Osteocyte (in vitro differentiated cells): ENCODE measurements around the gene HTR3B. TPM values are rescaled to one million over a fixed set of nuclear protein-coding genes. Genes with fewer than 3 reads are reported as not detected.
"Not testable (repeated sequence)": the region's sequence is repeated elsewhere in the genome, so short reads cannot be mapped to it uniquely, and the experiment has no call there.

Experiments used
- DNase-seq: peaks from one replicate; pipeline ENCODE4 v3.0.0; 2021; ENCODE audit warnings: mixed read lengths; ENCODE audit not compliant: unreplicated experiment; ENCODE audit errors: extremely low spot score
- H3K27ac Mint-ChIP-seq: one replicate; pipeline ENCODE4 v1.8.0; 2021; ENCODE audit warnings: mild to moderate bottlenecking, mixed read lengths; ENCODE audit not compliant: unreplicated experiment
- H3K27me3 Mint-ChIP-seq: one replicate; pipeline ENCODE4 v1.8.0; 2021; ENCODE audit warnings: mixed read lengths; ENCODE audit not compliant: unreplicated experiment
- H3K36me3 Mint-ChIP-seq: one replicate; pipeline ENCODE4 v1.8.0; 2021; ENCODE audit warnings: mixed read lengths; ENCODE audit not compliant: unreplicated experiment
- H3K4me1 Mint-ChIP-seq: one replicate; pipeline ENCODE4 v1.8.0; 2021; ENCODE audit warnings: mixed read lengths; ENCODE audit not compliant: unreplicated experiment
- H3K4me3 Mint-ChIP-seq: one replicate; pipeline ENCODE4 v1.8.0; 2021; ENCODE audit warnings: mild to moderate bottlenecking, moderate library complexity, mixed read lengths; ENCODE audit not compliant: unreplicated experiment
- H3K9me3 Mint-ChIP-seq: one replicate; pipeline ENCODE4 v1.8.0; 2021; ENCODE audit warnings: mixed read lengths; ENCODE audit not compliant: unreplicated experiment
- total RNA-seq: library from RNA; stranded (reverse); gene quantifications from 2 replicates; pipeline ENCODE4 v1.2.1, GENCODE V29; 2021
- TF ChIP-seq, protein P1 (sequence below): fragments of 200-600 bp; sonication (generic); IDR thresholded peaks from 2 replicates; pipeline ENCODE4 v1.5.0; 2021; ENCODE audit warnings: antibody characterized with exemption, mild to moderate bottlenecking, moderate library complexity

HTR3B gene
- total RNA-seq, 1 donor from 2014 or later = not detected

DNA sequence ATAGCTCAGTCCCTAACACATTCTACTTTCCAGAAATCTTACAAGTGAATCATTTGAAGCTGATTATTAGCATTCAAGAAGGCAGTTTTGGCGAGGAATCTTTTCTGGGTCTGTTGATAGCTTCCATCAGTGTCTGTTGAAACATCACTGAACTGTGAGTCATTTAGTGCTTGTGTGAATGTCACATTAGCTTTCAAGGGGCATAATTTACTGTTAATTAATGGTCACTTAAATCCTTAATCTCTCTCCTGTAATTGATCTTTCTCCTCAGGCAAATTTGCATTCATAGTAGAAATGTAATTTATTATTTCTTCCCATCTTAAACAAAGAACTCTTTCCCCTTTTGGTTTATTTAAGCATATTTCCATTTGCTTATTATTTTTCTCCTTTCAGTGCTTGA is 2.6 kb downstream of the HTR3B start:
- Mint-ChIP-seq H3K27me3 (peaks cover 69% of the 10 kb centered on the region), H3K4me1 (no peaks in the 10 kb centered on the region), H3K27ac (no peak overlapping the region), H3K4me3 (no peak overlapping the region), H3K36me3 (no peaks in the 10 kb centered on the region), H3K9me3 (no peaks in the 10 kb centered on the region)
- no peak for DNase-seq
- TF ChIP-seq, protein P1, sequence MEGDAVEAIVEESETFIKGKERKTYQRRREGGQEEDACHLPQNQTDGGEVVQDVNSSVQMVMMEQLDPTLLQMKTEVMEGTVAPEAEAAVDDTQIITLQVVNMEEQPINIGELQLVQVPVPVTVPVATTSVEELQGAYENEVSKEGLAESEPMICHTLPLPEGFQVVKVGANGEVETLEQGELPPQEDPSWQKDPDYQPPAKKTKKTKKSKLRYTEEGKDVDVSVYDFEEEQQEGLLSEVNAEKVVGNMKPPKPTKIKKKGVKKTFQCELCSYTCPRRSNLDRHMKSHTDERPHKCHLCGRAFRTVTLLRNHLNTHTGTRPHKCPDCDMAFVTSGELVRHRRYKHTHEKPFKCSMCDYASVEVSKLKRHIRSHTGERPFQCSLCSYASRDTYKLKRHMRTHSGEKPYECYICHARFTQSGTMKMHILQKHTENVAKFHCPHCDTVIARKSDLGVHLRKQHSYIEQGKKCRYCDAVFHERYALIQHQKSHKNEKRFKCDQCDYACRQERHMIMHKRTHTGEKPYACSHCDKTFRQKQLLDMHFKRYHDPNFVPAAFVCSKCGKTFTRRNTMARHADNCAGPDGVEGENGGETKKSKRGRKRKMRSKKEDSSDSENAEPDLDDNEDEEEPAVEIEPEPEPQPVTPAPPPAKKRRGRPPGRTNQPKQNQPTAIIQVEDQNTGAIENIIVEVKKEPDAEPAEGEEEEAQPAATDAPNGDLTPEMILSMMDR = no peak

DNA sequence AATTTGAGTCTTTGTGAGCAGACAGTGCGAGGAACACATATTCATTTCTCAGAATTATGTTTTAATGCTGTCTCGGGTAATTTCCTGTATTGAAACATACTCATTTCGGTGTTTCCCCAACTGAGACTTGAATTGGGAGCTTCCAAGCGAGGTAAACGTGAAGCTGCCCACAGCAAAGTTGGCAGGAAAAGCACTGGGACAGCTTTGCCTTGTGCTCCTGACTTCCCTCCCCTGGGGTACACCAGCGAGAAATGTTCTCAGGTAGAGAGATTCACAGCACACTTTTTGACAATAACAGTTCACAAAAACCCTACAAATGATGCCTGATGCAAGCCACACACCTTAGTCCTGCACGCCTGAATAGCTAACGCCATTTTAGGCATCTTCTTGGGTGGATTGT is 3.1 kb downstream of the HTR3B start:
- Mint-ChIP-seq H3K27me3 (peaks cover 65% of the 10 kb centered on the region), H3K4me1 (no peaks in the 10 kb centered on the region), H3K9me3 (no peaks in the 10 kb centered on the region), H3K27ac (no peak overlapping the region), H3K36me3 (no peaks in the 10 kb centered on the region), H3K4me3 (no peak overlapping the region)
- TF ChIP-seq, protein P1 = no peak
- peak; percentile 23 for DNase-seq

DNA sequence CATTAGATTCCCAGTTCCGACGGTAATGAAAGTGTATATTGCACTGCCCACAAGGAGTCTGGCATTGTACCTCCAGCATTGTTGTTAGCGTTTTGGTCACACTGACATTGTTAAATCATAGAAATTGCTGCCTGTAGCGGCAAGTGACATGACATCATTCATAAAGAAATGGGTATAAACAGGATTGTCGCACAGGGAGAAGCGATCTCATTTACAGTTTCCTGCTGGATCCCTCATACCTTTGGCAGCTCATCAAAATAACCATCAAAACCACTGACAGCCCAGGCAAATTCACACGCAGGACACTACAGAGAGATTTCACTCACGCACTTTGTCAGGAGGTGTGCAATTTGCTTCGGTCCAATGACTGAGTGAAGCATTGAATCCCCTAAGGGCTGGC is 3.5 kb downstream of the HTR3B start:
- H3K27me3 Mint-ChIP-seq = peaks cover 60% of the 10 kb centered on the region
- DNase-seq = peak; percentile 34
- no peaks in the 10 kb centered on the region for H3K4me1 Mint-ChIP-seq
- TF ChIP-seq, protein P1 = no peak
- no peak overlapping the region for H3K4me3 Mint-ChIP-seq
- H3K36me3 Mint-ChIP-seq = no peaks in the 10 kb centered on the region
- H3K9me3 Mint-ChIP-seq = no peaks in the 10 kb centered on the region
- no peak overlapping the region for H3K27ac Mint-ChIP-seq

DNA sequence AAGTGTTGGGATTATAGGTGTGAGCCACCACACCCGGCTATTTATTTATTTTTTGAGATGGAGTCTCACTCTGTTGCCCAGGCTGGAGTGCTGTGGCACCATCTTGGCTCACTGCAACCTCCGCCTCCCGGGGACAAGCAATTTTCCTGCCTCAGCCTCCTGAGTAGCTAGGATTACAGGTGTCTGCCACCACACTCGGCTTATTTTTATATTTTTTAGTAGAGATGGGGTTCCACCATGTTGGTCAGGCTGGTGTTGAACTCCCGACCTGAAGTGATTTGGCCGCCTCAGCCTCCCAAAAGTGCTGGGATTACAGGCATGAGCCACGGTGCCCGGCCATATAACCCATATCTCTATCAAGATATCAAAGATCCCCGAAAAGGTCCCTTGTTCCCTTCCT is 6.9 kb downstream of the HTR3B start:
- H3K9me3 Mint-ChIP-seq, H3K4me3 Mint-ChIP-seq, H3K27ac Mint-ChIP-seq, H3K36me3 Mint-ChIP-seq, H3K4me1 Mint-ChIP-seq: not testable (repeated sequence)
- peak; percentile 60 for DNase-seq
- H3K27me3 Mint-ChIP-seq = peaks cover 39% of the 10 kb centered on the region

DNA sequence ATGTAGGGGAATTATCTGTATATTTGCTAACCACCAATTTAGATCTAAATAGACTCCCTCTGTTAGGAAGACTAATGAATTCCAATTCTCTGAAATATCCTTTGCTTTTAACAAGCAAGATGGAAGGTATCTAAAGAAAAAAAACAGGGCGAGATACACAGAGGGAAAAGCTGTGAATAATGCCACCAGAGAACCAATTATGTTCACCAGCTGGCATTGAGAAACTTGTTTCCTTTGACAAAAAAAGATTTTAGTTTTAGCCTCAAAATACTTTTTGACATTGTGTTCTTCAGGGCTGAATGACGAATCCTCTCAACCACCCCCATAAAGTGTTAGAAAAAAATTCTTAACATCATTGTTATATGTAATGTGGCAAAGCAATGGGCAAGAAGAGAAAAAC is 19.0 kb downstream of the HTR3B start:
- H3K4me3 Mint-ChIP-seq = no peak overlapping the region
- H3K4me1 Mint-ChIP-seq = no peaks in the 10 kb centered on the region
- DNase-seq = no peak
- no peak overlapping the region for H3K27ac Mint-ChIP-seq
- no peaks in the 10 kb centered on the region for H3K9me3 Mint-ChIP-seq
- TF ChIP-seq, protein P1 = no peak
- H3K27me3 Mint-ChIP-seq = peaks cover 8% of the 10 kb centered on the region
- H3K36me3 Mint-ChIP-seq = no peaks in the 10 kb centered on the region
